Esophagus muscularis mucosa (tissue), 4 donors: ENCODE data around the gene FNIP1. TPM values are rescaled to one million over a fixed set of nuclear protein-coding genes. Genes with fewer than 3 reads are reported as not detected.

Source experiments
- DNase-seq: peaks from one replicate; pipeline ENCODE4 v3.0.0-alpha.2; 2017; ENCODE audit errors: extremely low spot score
- H3K27ac ChIP-seq, 4 donors: fragments of 200-600 bp; sonication (generic); replicated peaks in 1 of 4; 1 replicate in 3 of 4; 2 replicates in 1 of 4; pipeline ENCODE4 v1.5.1; 2016 to 2019; ENCODE audit warnings: mild to moderate bottlenecking in 1 of 4
- H3K27me3 ChIP-seq, 4 donors: fragments of 200-600 bp; sonication (generic); one replicate each; pipeline versions ENCODE4 v1.5.1 to v1.6.0; 2016 to 2019
- H3K36me3 ChIP-seq, 4 donors: fragments of 200-600 bp; sonication (generic); one replicate each; pipeline ENCODE4 v1.5.1; 2016 to 2019
- H3K4me1 ChIP-seq, 4 donors: fragments of 200-600 bp; sonication (generic); one replicate each; pipeline ENCODE4 v1.5.1; 2016 to 2019
- H3K4me3 ChIP-seq, 4 donors: fragments of 200-600 bp; sonication (generic); 1 replicate in 2 of 4; 2 replicates in 2 of 4; pipeline ENCODE4 v1.5.1; 2016 to 2019; ENCODE audit warnings: mild to moderate bottlenecking in 4 of 4, moderate library complexity in 1 of 4
- H3K9me3 ChIP-seq, 4 donors: fragments of 200-600 bp; sonication (generic); 1 replicate in 3 of 4; 2 replicates in 1 of 4; pipeline ENCODE4 v1.5.1; 2016 to 2019
- CTCF ChIP-seq, 3 experiments: fragments of 200-600 bp in 2 of 3; fragments of 450-650 bp in 1 of 3; sonication (generic) in 2 of 3; IDR thresholded peaks; one replicate each; pipeline ENCODE4 v1.5.1; 2017 to 2019; ENCODE audit warnings: antibody characterized with exemption in 3 of 3, mild to moderate bottlenecking in 2 of 3, moderate library complexity in 1 of 3
- EP300 ChIP-seq: sonication (generic); formaldehyde crosslinking; IDR thresholded peaks from one replicate; pipeline ENCODE4 v1.6.1; 2017; ENCODE audit warnings: antibody characterized with exemption
- POLR2A ChIP-seq: fragments of 450-650 bp; IDR thresholded peaks from one replicate; pipeline ENCODE4 v1.6.1; 2017; ENCODE audit warnings: antibody characterized with exemption, moderate library complexity, mild to moderate bottlenecking, low read depth
- POLR2AphosphoS5 ChIP-seq, 2 donors: sonication (generic); formaldehyde crosslinking; IDR thresholded peaks; one replicate each; pipeline ENCODE4 v1.6.1; 2017; ENCODE audit warnings: antibody characterized with exemption in 2 of 2
- WGBS: methylation state at CpG from one replicate; pipeline ENCODE4 v1.1.5; 2018; 5-methylcytosine and 5-hydroxymethylcytosine counted together
- intact Hi-C: fragments of 100-400 bp; cut with DNase I; formaldehyde crosslinking; loops from one replicate; pipeline ENCODE4 v1.15.1; 2023
- total RNA-seq, 4 donors: library from RNA; depleted of rRNA; stranded (reverse); fragments of >200 nt; gene quantifications; one replicate each; pipeline versions ENCODE4 v1.1.0 to v1.2.1, GENCODE V29; 2016

FNIP1 gene
- total RNA-seq, 4 donors from 2014 or later: 36.6 to 52.7 (median 50.1) TPM

- no peaks in the 10 kb centered on the region for H3K36me3 ChIP-seq
- H3K4me3 ChIP-seq: no peak overlapping the region
- intact Hi-C loops: no loop called here
- H3K9me3 ChIP-seq: no peaks in the 10 kb centered on the region
- H3K27me3 ChIP-seq: no peaks in the 10 kb centered on the region
- TF ChIP-seq CTCF (IDR thresholded peaks at IDR 0.05): no peak
- no peak for TF ChIP-seq POLR2AphosphoS5 (IDR thresholded peaks at IDR 0.05)
- TF ChIP-seq POLR2A: no peak
- no peak for TF ChIP-seq EP300
- DNase-seq: no peak
- no peak overlapping the region for H3K27ac ChIP-seq
- WGBS: 94% methylated on average over 8 of the region's 8 CpGs
- peaks cover 14 to 68% (median 65%) of the 10 kb centered on the region in 4 donors for H3K4me1 ChIP-seq
These were observed 177.7 kb downstream of the FNIP1 start for GRCh38 chr5:131619102-131619501.

- TF ChIP-seq CTCF (IDR thresholded peaks at IDR 0.05) (no peak), POLR2AphosphoS5 (IDR thresholded peaks at IDR 0.05) (no peak), POLR2A (no peak), EP300 (no peak)
- H3K9me3 ChIP-seq: no peaks in the 10 kb centered on the region
- H3K27me3 ChIP-seq: no peaks in the 10 kb centered on the region
- H3K36me3 ChIP-seq: no peaks in the 10 kb centered on the region
- WGBS: 81% methylated on average over 11 of the region's 11 CpGs
- peaks cover 14 to 59% (median 55%) of the 10 kb centered on the region in 4 donors for H3K4me1 ChIP-seq
- no peak for DNase-seq
- H3K27ac ChIP-seq: no peak overlapping the region
- no peak overlapping the region for H3K4me3 ChIP-seq
- intact Hi-C loops: no loop called here
These were observed 179.5 kb downstream of the FNIP1 start for GRCh38 chr5:131617140-131617822.

- no peak for DNase-seq
- WGBS: 64% methylated on average over 2 of the region's 2 CpGs
- H3K9me3 ChIP-seq: no peaks in the 10 kb centered on the region
- no peak for TF ChIP-seq POLR2AphosphoS5 (IDR thresholded peaks at IDR 0.05)
- TF ChIP-seq POLR2A: no peak
- TF ChIP-seq EP300: no peak
- no peak for TF ChIP-seq CTCF (IDR thresholded peaks at IDR 0.05)
- no peaks in the 10 kb centered on the region for H3K36me3 ChIP-seq
- intact Hi-C loops: no loop called here
- no peak overlapping the region for H3K4me3 ChIP-seq
- H3K27me3 ChIP-seq: no peaks in the 10 kb centered on the region
- peaks cover 10 to 51% (median 46%) of the 10 kb centered on the region in 4 donors for H3K4me1 ChIP-seq
- no peak overlapping the region for H3K27ac ChIP-seq
These were observed 180.9 kb downstream of the FNIP1 start for GRCh38 chr5:131615957-131616356.

- no peak overlapping the region for H3K4me3 ChIP-seq
- no peaks in the 10 kb centered on the region for H3K9me3 ChIP-seq
- peaks cover 20 to 47% (median 37%) of the 10 kb centered on the region in 4 donors for H3K4me1 ChIP-seq
- H3K36me3 ChIP-seq: no peaks in the 10 kb centered on the region
- TF ChIP-seq POLR2AphosphoS5 (IDR thresholded peaks at IDR 0.05): no peak
- TF ChIP-seq POLR2A: no peak
- no peak for TF ChIP-seq CTCF (IDR thresholded peaks at IDR 0.05)
- no peak for TF ChIP-seq EP300
- no peaks in the 10 kb centered on the region for H3K27me3 ChIP-seq
- no peak for DNase-seq
- intact Hi-C loops: no loop called here
- no peak overlapping the region for H3K27ac ChIP-seq
These were observed 183.4 kb downstream of the FNIP1 start for GRCh38 chr5:131613423-131613822.

- Histone ChIP-seq H3K36me3 (no peaks in the 10 kb centered on the region), H3K4me1 (peaks cover 27 to 49% (median 42%) of the 10 kb centered on the region in 4 donors), H3K27me3 (no peaks in the 10 kb centered on the region), H3K27ac (no peak overlapping the region), H3K4me3 (no peak overlapping the region), H3K9me3 (no peaks in the 10 kb centered on the region)
- intact Hi-C loops: no loop called here
- 91% methylated on average over 2 of the region's 2 CpGs for WGBS
- DNase-seq: no peak
- TF ChIP-seq EP300 (no peak), CTCF (IDR thresholded peaks at IDR 0.05) (no peak), POLR2AphosphoS5 (IDR thresholded peaks at IDR 0.05) (no peak), POLR2A (no peak)
These were observed 185.8 kb downstream of the FNIP1 start for GRCh38 chr5:131611064-131611381.
